HUES48 (cell line): ENCODE data around the gene TRMT44.
"Not testable (repeated sequence)": the region's sequence is repeated elsewhere in the genome, so short reads cannot be mapped to it uniquely, and the experiment has no call there.

ENCODE experiments used
- H3K27ac ChIP-seq: one replicate; pipeline ENCODE4 v1.7.0; 2013; ENCODE audit warnings: low read depth, low read length, inconsistent platforms
- H3K27me3 ChIP-seq: 2 replicates; pipeline ENCODE4 v1.6.1; 2013; ENCODE audit warnings: mild to moderate bottlenecking, low read length; ENCODE audit not compliant: control insufficient read depth, insufficient read depth
- H3K36me3 ChIP-seq: 2 replicates; pipeline ENCODE4 v1.6.1; 2013; ENCODE audit warnings: low read length; ENCODE audit not compliant: control insufficient read depth, insufficient read depth
- H3K4me1 ChIP-seq: 2 replicates; pipeline ENCODE4 v1.6.1; 2013; ENCODE audit warnings: mild to moderate bottlenecking, low read length; ENCODE audit not compliant: control insufficient read depth, insufficient read depth
- H3K4me3 ChIP-seq: 2 replicates; pipeline ENCODE4 v1.5.1; 2013; ENCODE audit warnings: mild to moderate bottlenecking, low read depth, low read length
- H3K9ac ChIP-seq: 2 replicates; pipeline ENCODE4 v1.6.1; 2013; ENCODE audit warnings: mild to moderate bottlenecking, low read depth, low read length, moderate library complexity
- H3K9me3 ChIP-seq: 2 replicates; pipeline ENCODE4 v1.6.1; 2013; ENCODE audit warnings: low read length; ENCODE audit not compliant: control insufficient read depth, insufficient read depth

TRMT44 gene

DNA sequence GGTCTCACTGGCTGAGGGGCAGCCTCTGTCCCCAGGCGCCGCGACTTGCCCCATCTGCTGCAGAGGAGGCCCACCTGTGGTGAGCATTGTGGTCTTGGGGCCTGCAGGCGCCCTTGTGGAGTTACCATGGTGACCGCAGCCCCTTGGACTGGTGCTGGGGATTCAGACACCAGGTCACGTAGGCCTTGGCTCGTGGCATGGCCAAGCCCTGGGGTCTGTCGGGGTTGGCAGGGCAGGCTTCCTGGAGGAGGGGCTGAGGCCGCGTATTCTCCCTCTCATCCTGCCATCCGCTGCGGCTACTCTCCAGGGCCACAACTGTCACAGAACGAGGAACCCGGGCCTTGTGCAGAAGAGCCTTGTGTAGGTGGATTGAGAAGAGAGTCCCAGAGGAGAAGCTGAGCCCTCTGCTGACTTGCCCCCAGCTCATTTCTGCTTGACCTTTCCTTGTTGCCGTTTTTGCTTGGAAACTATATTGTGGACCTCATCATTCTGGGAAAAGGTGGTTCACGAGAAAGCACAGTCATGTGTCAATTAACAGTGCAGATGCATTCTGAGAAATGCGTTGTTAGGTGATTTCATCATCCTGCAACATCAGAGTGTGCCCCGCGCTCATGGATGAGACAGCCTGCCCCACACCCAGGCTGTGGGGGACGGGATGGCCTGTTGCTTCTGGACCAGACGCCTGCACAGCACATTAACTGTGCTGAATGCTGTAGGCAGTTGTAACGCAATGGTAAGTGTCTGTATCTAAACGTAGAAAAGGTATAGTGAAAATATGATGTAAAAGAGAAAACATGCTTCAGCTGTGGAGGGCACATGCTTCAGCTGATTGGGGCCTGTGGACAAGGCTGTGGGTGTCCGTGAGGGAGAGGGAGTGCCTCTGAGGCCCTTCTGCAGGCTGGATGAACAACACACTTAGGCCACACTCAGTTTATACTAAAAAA lies 38.5 kb downstream of the TRMT44 start:
- H3K4me1 ChIP-seq = no peaks in the 10 kb centered on the region

GRCh38 chr4:8480221-8480620 lies 39.6 kb downstream of the TRMT44 start:
- Histone ChIP-seq H3K9ac (no peak overlapping the region), H3K9me3 (no peaks in the 10 kb centered on the region), H3K36me3 (peaks cover 22% of the 10 kb centered on the region), H3K27me3 (no peaks in the 10 kb centered on the region), H3K4me1 (no peaks in the 10 kb centered on the region), H3K27ac (no peak overlapping the region), H3K4me3 (no peak overlapping the region)

More for the DNA sequence above, 38.5 kb downstream of the TRMT44 start:
- H3K9me3 ChIP-seq = no peaks in the 10 kb centered on the region
- no peak overlapping the region for H3K27ac ChIP-seq
- peaks cover 26% of the 10 kb centered on the region for H3K36me3 ChIP-seq
- no peak overlapping the region for H3K4me3 ChIP-seq
- H3K27me3 ChIP-seq = no peaks in the 10 kb centered on the region
- H3K9ac ChIP-seq = no peak overlapping the region

DNA sequence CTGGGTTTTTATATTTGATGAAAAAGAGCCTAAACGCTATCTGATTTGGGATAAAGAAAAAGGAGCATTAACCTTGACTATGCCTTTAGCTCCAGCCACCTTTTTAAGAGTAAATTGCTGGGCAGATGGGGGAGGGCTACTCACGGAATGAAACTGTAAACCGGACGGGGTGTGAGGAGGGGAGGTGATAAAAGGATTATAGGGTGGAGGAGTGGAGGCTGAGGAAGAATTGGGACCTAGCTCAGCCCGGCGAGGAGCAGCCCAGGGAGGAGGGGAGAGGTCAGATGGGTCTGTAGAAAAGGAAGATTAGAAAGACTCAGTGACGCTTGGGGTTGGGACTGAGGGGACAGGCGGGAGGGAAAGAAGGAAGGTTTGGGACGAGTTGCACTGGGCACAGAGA lies 46.1 kb downstream of the TRMT44 start:
- H3K4me1 ChIP-seq, H3K36me3 ChIP-seq, H3K27me3 ChIP-seq, H3K27ac ChIP-seq, H3K4me3 ChIP-seq, H3K9ac ChIP-seq: not testable (repeated sequence)
- peaks cover 14% of the 10 kb centered on the region for H3K9me3 ChIP-seq

GRCh38 chr4:8488791-8489369 lies 48.3 kb downstream of the TRMT44 start:
- Histone ChIP-seq H3K36me3 (peaks cover 4% of the 10 kb centered on the region; the same call in 1 of the 2 replicates), H3K27me3 (no peaks in the 10 kb centered on the region), H3K4me1 (peaks cover 9% of the 10 kb centered on the region; the same call in 1 of the 2 replicates), H3K27ac (no peak overlapping the region), H3K9ac (no peak overlapping the region), H3K4me3 (no peak overlapping the region), H3K9me3 (peaks cover 14% of the 10 kb centered on the region)

DNA sequence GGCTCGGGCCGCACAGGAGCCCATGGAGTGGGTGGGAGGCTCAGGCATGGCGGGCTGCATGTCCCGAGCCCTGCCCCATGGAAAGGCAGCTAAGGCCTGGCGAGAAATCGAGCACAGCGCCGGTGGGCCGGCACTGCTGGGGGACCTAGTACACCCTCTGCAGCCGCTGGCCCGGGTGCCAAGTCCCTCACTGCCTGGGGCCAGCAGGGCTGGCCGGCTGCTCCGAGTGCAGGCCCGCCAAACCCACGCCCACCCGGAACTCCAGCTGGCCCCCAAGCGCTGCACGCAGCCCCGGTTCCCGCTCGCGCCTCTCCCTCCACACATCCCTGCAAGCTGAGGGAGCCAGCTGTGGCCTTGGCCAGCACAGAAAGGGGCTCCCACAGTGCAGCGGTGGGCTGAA lies 50.9 kb downstream of the TRMT44 start:
- not testable (repeated sequence) for H3K27me3 ChIP-seq, H3K27ac ChIP-seq, H3K9ac ChIP-seq, H3K36me3 ChIP-seq, H3K4me3 ChIP-seq
- Histone ChIP-seq H3K4me1 (peaks cover 14% of the 10 kb centered on the region; the same call in 1 of the 2 replicates), H3K9me3 (peaks cover 14% of the 10 kb centered on the region)

DNA sequence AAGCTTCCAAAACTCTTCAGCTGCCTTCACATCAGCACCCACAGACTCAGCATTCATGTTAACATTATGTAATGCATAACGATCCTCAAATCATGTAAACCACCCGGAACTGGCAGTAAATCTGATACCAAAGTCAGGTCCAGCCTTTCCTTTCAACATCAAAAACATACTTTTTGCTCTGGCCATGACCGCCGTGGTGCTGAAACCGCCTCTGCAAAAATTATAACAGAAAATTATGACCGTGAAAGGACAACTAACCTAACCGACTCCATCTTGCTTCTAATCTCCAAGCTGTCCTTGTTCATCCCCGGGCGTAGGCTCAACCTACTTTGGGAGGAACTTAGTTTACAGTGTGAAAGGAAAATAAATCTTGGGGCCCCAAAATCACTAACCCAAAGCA lies 51.6 kb downstream of the TRMT44 start:
- Histone ChIP-seq H3K9me3 (peaks cover 14% of the 10 kb centered on the region), H3K27ac (no peak overlapping the region), H3K27me3 (no peaks in the 10 kb centered on the region), H3K9ac (no peak overlapping the region), H3K36me3 (peaks cover 4% of the 10 kb centered on the region; the same call in 1 of the 2 replicates), H3K4me3 (no peak overlapping the region), H3K4me1 (peaks cover 14% of the 10 kb centered on the region; the same call in 1 of the 2 replicates)

GRCh38 chr4:8493484-8493883 lies 52.9 kb downstream of the TRMT44 start:
- H3K9ac ChIP-seq = no peak overlapping the region
- H3K9me3 ChIP-seq = peaks cover 14% of the 10 kb centered on the region
- H3K27me3 ChIP-seq = no peaks in the 10 kb centered on the region
- no peak overlapping the region for H3K27ac ChIP-seq
- peaks cover 4% of the 10 kb centered on the region; the same call in 1 of the 2 replicates for H3K36me3 ChIP-seq
- H3K4me1 ChIP-seq = peaks cover 14% of the 10 kb centered on the region; the same call in 1 of the 2 replicates
- H3K4me3 ChIP-seq = no peak overlapping the region

GRCh38 chr4:8494218-8494617 lies 53.6 kb downstream of the TRMT44 start:
- H3K4me1 ChIP-seq = peaks cover 14% of the 10 kb centered on the region; the same call in 1 of the 2 replicates
- H3K9me3 ChIP-seq = peaks cover 7% of the 10 kb centered on the region
- H3K4me3 ChIP-seq = no peak overlapping the region
- H3K9ac ChIP-seq = no peak overlapping the region
- H3K27ac ChIP-seq = no peak overlapping the region
- no peaks in the 10 kb centered on the region for H3K36me3 ChIP-seq
- H3K27me3 ChIP-seq = no peaks in the 10 kb centered on the region

DNA sequence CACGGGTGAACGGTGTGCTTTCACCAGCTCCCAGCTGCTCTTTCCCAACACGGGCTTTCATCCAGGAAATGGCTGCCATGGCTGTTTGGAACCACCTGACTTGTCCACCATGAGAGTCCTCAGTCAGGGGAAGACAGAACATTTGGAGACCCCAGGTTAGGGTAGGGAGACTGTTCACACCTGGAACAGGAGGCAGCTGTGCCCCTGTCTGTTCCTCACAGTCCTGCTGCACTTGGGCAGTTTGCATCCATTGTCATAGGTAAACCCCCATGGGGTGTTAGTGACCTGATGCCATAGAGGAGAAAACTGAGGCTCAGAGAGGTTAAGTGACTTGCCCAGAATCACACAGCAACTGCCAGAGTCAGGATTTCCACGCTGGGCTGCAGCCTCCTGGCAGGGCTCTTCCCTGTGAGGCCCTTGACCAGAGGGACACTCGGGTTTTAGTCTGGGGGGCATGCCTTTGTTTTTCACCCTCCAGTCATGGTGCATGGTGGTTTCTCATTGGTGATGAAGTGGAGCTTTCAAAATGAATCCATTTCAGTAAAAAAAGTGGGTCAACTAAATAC lies 54.5 kb downstream of the TRMT44 start:
- no peak overlapping the region for H3K4me3 ChIP-seq

GRCh38 chr4:8495803-8496202 lies 55.2 kb downstream of the TRMT44 start:
- Histone ChIP-seq H3K36me3 (no peaks in the 10 kb centered on the region), H3K4me3 (no peak overlapping the region), H3K27me3 (no peaks in the 10 kb centered on the region), H3K9ac (no peak overlapping the region), H3K4me1 (peaks cover 14% of the 10 kb centered on the region; the same call in 1 of the 2 replicates), H3K27ac (no peak overlapping the region), H3K9me3 (no peaks in the 10 kb centered on the region)

More for the DNA sequence above, 54.5 kb downstream of the TRMT44 start:
- H3K27me3 ChIP-seq = no peaks in the 10 kb centered on the region
- H3K9me3 ChIP-seq = peaks cover 1% of the 10 kb centered on the region
- H3K9ac ChIP-seq = no peak overlapping the region
- peaks cover 14% of the 10 kb centered on the region; the same call in 1 of the 2 replicates for H3K4me1 ChIP-seq
- no peak overlapping the region for H3K27ac ChIP-seq
- H3K36me3 ChIP-seq = no peaks in the 10 kb centered on the region

DNA sequence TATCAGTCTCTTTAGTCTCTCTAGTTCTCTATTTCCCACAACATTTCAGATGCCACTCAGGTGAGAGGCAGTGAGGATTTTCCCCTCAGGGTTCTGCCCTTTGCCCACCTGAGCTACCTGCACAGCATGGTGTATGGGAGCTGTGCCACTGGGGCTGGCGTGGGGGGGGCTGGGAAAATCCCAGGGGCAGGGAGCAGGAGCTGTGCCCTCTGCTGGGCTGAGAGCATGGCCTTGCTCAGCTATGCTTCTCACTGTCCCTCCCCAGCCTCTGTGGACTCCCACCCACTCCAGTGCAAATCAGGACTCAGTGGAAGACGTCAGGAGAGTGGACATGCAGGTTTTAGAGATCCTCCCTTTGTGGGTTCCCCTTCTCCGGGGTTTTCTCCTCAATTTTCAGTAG lies 57.2 kb downstream of the TRMT44 start:
- Histone ChIP-seq H3K4me1 (peaks cover 14% of the 10 kb centered on the region; the same call in 1 of the 2 replicates), H3K27me3 (no peaks in the 10 kb centered on the region), H3K36me3 (no peaks in the 10 kb centered on the region), H3K27ac (no peak overlapping the region), H3K9ac (no peak overlapping the region), H3K9me3 (no peaks in the 10 kb centered on the region), H3K4me3 (no peak overlapping the region)
